Ramos (cell line): Measurements from ENCODE around the gene SAFB.

ENCODE experiments used
- in situ Hi-C: fragments of 300-500 bp; cut with MboI; formaldehyde crosslinking; loops from one replicate; pipeline ENCODE4 v1.14.3; 2022; ENCODE audit warnings: low sequenced_read_pairs; ENCODE audit not compliant: unreplicated experiment

SAFB gene

GRCh38 chr19:5663904-5664303 lies 41.0 kb downstream of the SAFB start:
- in situ Hi-C loops, result no loop called here

GRCh38 chr19:5664515-5664914 lies 41.6 kb downstream of the SAFB start:
- in situ Hi-C loops, result no loop called here

- in situ Hi-C loops, result no loop called here
Observed at GRCh38 chr19:5665781-5666513, 43.1 kb downstream of the SAFB start.

- in situ Hi-C loops, result no loop called here
Observed at GRCh38 chr19:5666921-5667610, 44.2 kb downstream of the SAFB start.

- in situ Hi-C loops, result no loop called here
Observed at GRCh38 chr19:5667751-5668271, 44.9 kb downstream of the SAFB start.

- in situ Hi-C loops, result no loop called here
Observed at GRCh38 chr19:5669212-5669611, 46.3 kb downstream of the SAFB start.

- in situ Hi-C loops, result no loop called here
Observed at GRCh38 chr19:5671600-5671999, 48.7 kb downstream of the SAFB start.

- in situ Hi-C loops, result no loop called here
Observed at GRCh38 chr19:5672708-5673459, 50.0 kb downstream of the SAFB start.

GRCh38 chr19:5673752-5674151 lies 50.9 kb downstream of the SAFB start:
- in situ Hi-C loops, result no loop called here

GRCh38 chr19:5674714-5675113 lies 51.8 kb downstream of the SAFB start:
- in situ Hi-C loops, result no loop called here

GRCh38 chr19:5676105-5676771 lies 53.4 kb downstream of the SAFB start:
- in situ Hi-C loops, result no loop called here

- in situ Hi-C loops, result no loop called here
Observed at GRCh38 chr19:5676772-5677105, 53.9 kb downstream of the SAFB start.

- in situ Hi-C loops, result no loop called here
Observed at GRCh38 chr19:5677136-5677535, 54.3 kb downstream of the SAFB start.

GRCh38 chr19:5677580-5677979 lies 54.7 kb downstream of the SAFB start:
- in situ Hi-C loops, result no loop called here

- in situ Hi-C loops, result no loop called here
Observed at GRCh38 chr19:5678071-5678718, 55.3 kb downstream of the SAFB start.

- in situ Hi-C loops, result loop anchor here (5.0 kb wide), 1 partner anchor 113 kb away; the partner anchor contains the start of gene DUS3L
Observed at GRCh38 chr19:5679289-5680083, 56.6 kb downstream of the SAFB start.

- in situ Hi-C loops, result loop anchor here (5.0 kb wide), 1 partner anchor 112 kb away; the partner anchor contains the start of gene DUS3L
Observed at GRCh38 chr19:5680084-5680436, 57.2 kb downstream of the SAFB start.

GRCh38 chr19:5680437-5681368 lies 57.8 kb downstream of the SAFB start, which contains the start of the genes HSD11B1L and MICOS13:
Gene HSD11B1L (plus strand): TSS chr19:5681027. CDS start chr19:5684833, 3,806 bp downstream.
Gene MICOS13 (minus strand): TSS chr19:5680516. CDS start chr19:5680486, 30 bp downstream.
- in situ Hi-C loops, result loop anchor here (5.0 kb wide), 1 partner anchor 112 kb away; the partner anchor contains the start of gene DUS3L
